SK-N-SH (cell line): ENCODE results near the gene SLCO3A1. TPM values are rescaled to one million over a fixed set of nuclear protein-coding genes. Genes with fewer than 3 reads are reported as not detected.

Experiments
- CTCF ChIA-PET: fragments of 300-600, 350-600 bp; formaldehyde crosslinking; extraction: SDS; loops from one replicate; lab custom pipeline; 2021; lab: Yijun Ruan, JAX
- POLR2A ChIA-PET: fragments of 350-600 bp; sonication (Branson Sonifier 250); formaldehyde crosslinking; extraction: SDS; loops from one replicate; lab custom pipeline; 2020; ENCODE audit warnings: antibody characterized with exemption, inconsistent platforms; lab: Yijun Ruan, JAX
- DNase-seq: peaks from one replicate; pipeline ENCODE4 v3.0.0; 2012
- H2AFZ ChIP-seq: fragments of 200-600 bp; sonication (generic); 2 replicates; pipeline ENCODE4 v1.8.1; 2016; ENCODE audit warnings: antibody characterized with exemption, mild to moderate bottlenecking, low read depth
- H3F3A ChIP-seq: fragments of 200-600 bp; sonication (generic); replicated peaks from 2 replicates; pipeline ENCODE3; 2016; ENCODE audit warnings: antibody characterized with exemption, mild to moderate bottlenecking; ENCODE audit not compliant: insufficient read depth
- H3K27ac ChIP-seq, 2 experiments: fragments of 200-500 bp in 1 of 2; fragments of 200-600 bp in 1 of 2; sonication (Bioruptor generic) in 1 of 2; sonication (generic), shearing (Covaris generic) in 1 of 2; 2 replicates each; pipeline versions ENCODE4 v1.5.1 to v1.6.1; 2014 to 2016; ENCODE audit warnings: low read depth in 2 of 2, inconsistent platforms in 1 of 2, low read length in 1 of 2, mild to moderate bottlenecking in 1 of 2, mixed read lengths in 1 of 2
- H3K27me3 ChIP-seq: fragments of 200-600 bp; sonication (generic), shearing (Covaris generic); 2 replicates; pipeline ENCODE4 v1.6.1; 2016; ENCODE audit warnings: mixed run types; ENCODE audit not compliant: insufficient read depth
- H3K36me3 ChIP-seq, 2 experiments: fragments of 200-500 bp in 1 of 2; fragments of 200-600 bp in 1 of 2; sonication (Bioruptor generic) in 1 of 2; sonication (generic) in 1 of 2; replicated peaks in 1 of 2; 2 replicates each; pipeline versions ENCODE3 to v1.5.1; 2014 to 2016; ENCODE audit warnings: low read length in 1 of 2, mild to moderate bottlenecking in 1 of 2; ENCODE audit not compliant: insufficient read depth in 2 of 2, control insufficient read depth in 1 of 2
- H3K4me1 ChIP-seq, 2 experiments: fragments of 200-500 bp in 1 of 2; fragments of 200-600 bp in 1 of 2; sonication (Bioruptor generic) in 1 of 2; sonication (generic), shearing (Covaris generic) in 1 of 2; 2 replicates each; pipeline versions ENCODE4 v1.5.1 to v1.6.1; 2014 to 2016; ENCODE audit warnings: low read depth in 1 of 2, low read length in 1 of 2, mixed run types in 1 of 2; ENCODE audit not compliant: insufficient read depth in 2 of 2, control insufficient read depth in 1 of 2
- H3K4me2 ChIP-seq: fragments of 200-600 bp; sonication (generic), shearing (Covaris generic); 2 replicates; pipeline ENCODE4 v1.6.1; 2017; ENCODE audit warnings: mixed run types
- H3K4me3 ChIP-seq, 2 experiments: fragments of 200-500 bp in 1 of 2; fragments of 200-600 bp in 1 of 2; sonication (Bioruptor generic) in 1 of 2; sonication (generic), shearing (Covaris generic) in 1 of 2; 2 replicates each; pipeline versions ENCODE4 v1.5.1 to v1.8.1; 2014 to 2016; ENCODE audit warnings: low read depth in 2 of 2, inconsistent platforms in 1 of 2, low read length in 1 of 2, mild to moderate bottlenecking in 1 of 2, mixed read lengths in 1 of 2, moderate library complexity in 1 of 2
- H3K79me2 ChIP-seq: fragments of 200-600 bp; sonication (generic); 2 replicates; pipeline ENCODE4 v1.8.1; 2017; ENCODE audit warnings: mild to moderate bottlenecking; ENCODE audit not compliant: insufficient read depth
- H3K9ac ChIP-seq: fragments of 200-600 bp; sonication (generic); 2 replicates; pipeline ENCODE4 v1.6.1; 2017; ENCODE audit warnings: mixed run types
- H3K9me2 ChIP-seq: fragments of 200-600 bp; sonication (generic); 2 replicates; pipeline ENCODE4 v1.6.1; 2017; ENCODE audit warnings: mixed run types
- H3K9me3 ChIP-seq: fragments of 200-600 bp; sonication (generic); 2 replicates; pipeline ENCODE4 v1.6.1; 2017; ENCODE audit warnings: mixed run types, mild to moderate bottlenecking, moderate library complexity
- H4K20me1 ChIP-seq: fragments of 200-600 bp; sonication (generic); 2 replicates; pipeline ENCODE4 v1.6.1; 2017; ENCODE audit warnings: mild to moderate bottlenecking, mixed run types; ENCODE audit not compliant: insufficient read depth
- CHD2 ChIP-seq: fragments of 150-350 bp; IDR thresholded peaks from 2 replicates; pipeline ENCODE4 v1.6.1; 2018; ENCODE audit warnings: low read length; ENCODE audit not compliant: partially characterized antibody
- FOXJ3 ChIP-seq: sonication (generic); formaldehyde crosslinking; IDR thresholded peaks from 2 replicates; pipeline ENCODE4 v1.5.1; 2020; ENCODE audit warnings: mild to moderate bottlenecking, missing genetic modification reagents
- NFIC ChIP-seq: IDR thresholded peaks from 2 replicates; pipeline ENCODE4 v1.4.0; 2012; ENCODE audit warnings: borderline replicate concordance
- POLR2AphosphoS5 ChIP-seq: IDR thresholded peaks from 2 replicates; pipeline ENCODE4 v1.6.1; 2012; ENCODE audit warnings: low read depth, low read length
- RAD21 ChIP-seq: IDR thresholded peaks from 2 replicates; pipeline ENCODE4 v1.6.1; 2012; ENCODE audit warnings: mild to moderate bottlenecking, low read length
- SMC3 ChIP-seq: IDR thresholded peaks from 2 replicates; pipeline ENCODE4 v1.6.1; 2012; ENCODE audit warnings: low read depth, low read length, improper control_type of control experiment
- TAF1 ChIP-seq: IDR thresholded peaks from 2 replicates; pipeline ENCODE4 v1.6.1; 2012; ENCODE audit warnings: low read depth, mild to moderate bottlenecking, low read length, moderate library complexity, borderline replicate concordance
- TCF12 ChIP-seq: IDR thresholded peaks from 2 replicates; pipeline ENCODE4 v1.4.0; 2012
- YY1 ChIP-seq: IDR thresholded peaks from 2 replicates; pipeline ENCODE4 v1.4.0; 2012; ENCODE audit warnings: low read depth, mild to moderate bottlenecking
- WGBS: methylation state at CpG from one replicate; pipeline ENCODE4 v1.1.6; 2017; ENCODE audit warnings: low lambda C conversion rate; 5-methylcytosine and 5-hydroxymethylcytosine counted together
- polyA plus RNA-seq, 3 experiments: library from polyadenylated mRNA; depleted of rRNA; stranded (reverse); fragments of >200 nt; gene quantifications; 2 replicates each; pipeline ENCODE4 v1.2.3, GENCODE V29; 2012
- TF ChIP-seq, protein P1 (sequence below): IDR thresholded peaks from 2 replicates; pipeline ENCODE4 v1.6.1; 2012; ENCODE audit warnings: mild to moderate bottlenecking, low read depth, low read length, moderate library complexity
- TF ChIP-seq, protein P2 (sequence below): IDR thresholded peaks from 2 replicates; pipeline ENCODE4; 2012

Gene SLCO3A1
- polyA plus RNA-seq, 1 of the 3 experiments (the other 2 are of a cell fraction), result 19.7 TPM

GRCh38 chr15:92017882-92018534 is 164.5 kb downstream of the SLCO3A1 start:
- Histone ChIP-seq H2AFZ (no peak overlapping the region), H3K27ac (no peak overlapping the region), H3K4me2 (no peak overlapping the region), H3K4me3 (no peak overlapping the region), H3K4me1 (peaks cover 0 to 6% of the 10 kb centered on the region in 2 experiments; a peak in 1 of 4 replicates), H4K20me1 (no peaks in the 10 kb centered on the region), H3K9ac (no peak overlapping the region), H3K79me2 (no peaks in the 10 kb centered on the region), H3K9me3 (no peaks in the 10 kb centered on the region), H3K9me2 (no peaks in the 10 kb centered on the region), H3K27me3 (no peaks in the 10 kb centered on the region), H3K36me3 (no peaks in the 10 kb centered on the region), H3F3A (no peaks in the 10 kb centered on the region)
- WGBS, result 90% methylated on average over 9 of the region's 10 CpGs
- TF ChIP-seq SMC3, result no peak
- TF ChIP-seq, protein P1, sequence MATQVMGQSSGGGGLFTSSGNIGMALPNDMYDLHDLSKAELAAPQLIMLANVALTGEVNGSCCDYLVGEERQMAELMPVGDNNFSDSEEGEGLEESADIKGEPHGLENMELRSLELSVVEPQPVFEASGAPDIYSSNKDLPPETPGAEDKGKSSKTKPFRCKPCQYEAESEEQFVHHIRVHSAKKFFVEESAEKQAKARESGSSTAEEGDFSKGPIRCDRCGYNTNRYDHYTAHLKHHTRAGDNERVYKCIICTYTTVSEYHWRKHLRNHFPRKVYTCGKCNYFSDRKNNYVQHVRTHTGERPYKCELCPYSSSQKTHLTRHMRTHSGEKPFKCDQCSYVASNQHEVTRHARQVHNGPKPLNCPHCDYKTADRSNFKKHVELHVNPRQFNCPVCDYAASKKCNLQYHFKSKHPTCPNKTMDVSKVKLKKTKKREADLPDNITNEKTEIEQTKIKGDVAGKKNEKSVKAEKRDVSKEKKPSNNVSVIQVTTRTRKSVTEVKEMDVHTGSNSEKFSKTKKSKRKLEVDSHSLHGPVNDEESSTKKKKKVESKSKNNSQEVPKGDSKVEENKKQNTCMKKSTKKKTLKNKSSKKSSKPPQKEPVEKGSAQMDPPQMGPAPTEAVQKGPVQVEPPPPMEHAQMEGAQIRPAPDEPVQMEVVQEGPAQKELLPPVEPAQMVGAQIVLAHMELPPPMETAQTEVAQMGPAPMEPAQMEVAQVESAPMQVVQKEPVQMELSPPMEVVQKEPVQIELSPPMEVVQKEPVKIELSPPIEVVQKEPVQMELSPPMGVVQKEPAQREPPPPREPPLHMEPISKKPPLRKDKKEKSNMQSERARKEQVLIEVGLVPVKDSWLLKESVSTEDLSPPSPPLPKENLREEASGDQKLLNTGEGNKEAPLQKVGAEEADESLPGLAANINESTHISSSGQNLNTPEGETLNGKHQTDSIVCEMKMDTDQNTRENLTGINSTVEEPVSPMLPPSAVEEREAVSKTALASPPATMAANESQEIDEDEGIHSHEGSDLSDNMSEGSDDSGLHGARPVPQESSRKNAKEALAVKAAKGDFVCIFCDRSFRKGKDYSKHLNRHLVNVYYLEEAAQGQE, result no peak
- TF ChIP-seq POLR2AphosphoS5, result no peak
- TF ChIP-seq CHD2, result no peak
- TF ChIP-seq, protein P2, sequence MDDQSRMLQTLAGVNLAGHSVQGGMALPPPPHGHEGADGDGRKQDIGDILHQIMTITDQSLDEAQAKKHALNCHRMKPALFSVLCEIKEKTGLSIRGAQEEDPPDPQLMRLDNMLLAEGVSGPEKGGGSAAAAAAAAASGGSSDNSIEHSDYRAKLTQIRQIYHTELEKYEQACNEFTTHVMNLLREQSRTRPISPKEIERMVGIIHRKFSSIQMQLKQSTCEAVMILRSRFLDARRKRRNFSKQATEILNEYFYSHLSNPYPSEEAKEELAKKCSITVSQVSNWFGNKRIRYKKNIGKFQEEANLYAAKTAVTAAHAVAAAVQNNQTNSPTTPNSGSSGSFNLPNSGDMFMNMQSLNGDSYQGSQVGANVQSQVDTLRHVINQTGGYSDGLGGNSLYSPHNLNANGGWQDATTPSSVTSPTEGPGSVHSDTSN, result no peak
- TF ChIP-seq RAD21, result no peak
- DNase-seq, result no peak
- CTCF ChIA-PET, result no interaction called here
- POLR2A ChIA-PET, result no interaction called here

DNA sequence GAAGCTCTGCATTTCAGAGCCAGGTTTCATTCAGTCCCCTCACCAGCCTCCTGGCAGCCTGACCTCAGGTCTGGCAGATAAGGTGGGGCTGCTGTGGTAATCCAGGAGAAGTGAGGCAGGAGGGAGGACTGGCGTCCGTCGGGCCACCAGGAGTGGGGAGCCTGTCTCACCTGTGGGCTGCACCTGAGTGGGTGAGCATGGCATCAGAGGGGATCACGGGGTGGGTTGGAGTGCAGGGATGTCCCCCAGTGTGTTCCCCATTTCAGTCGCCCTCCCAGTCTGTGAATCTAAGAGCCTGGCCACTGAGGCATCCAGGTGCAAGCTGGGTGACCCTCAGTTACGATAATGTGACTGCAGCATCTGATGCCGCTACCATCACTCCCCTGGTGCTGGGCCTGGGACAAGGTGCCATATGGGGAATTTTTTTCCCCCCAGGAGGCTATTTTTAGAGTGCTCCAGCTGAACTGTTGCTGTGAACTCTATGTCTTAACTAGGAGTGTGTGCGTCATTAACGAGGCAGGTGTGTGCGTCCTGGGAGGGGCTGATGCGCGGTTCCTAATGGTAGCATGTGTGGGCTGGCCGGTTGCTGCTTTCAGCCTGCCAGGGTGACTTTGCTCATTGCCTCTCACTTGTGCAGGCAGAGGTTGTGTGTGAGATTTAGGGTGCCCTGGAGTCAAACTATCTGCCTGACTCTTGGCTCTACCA is 165.2 kb downstream of the SLCO3A1 start:
- Histone ChIP-seq H3K27ac (no peak overlapping the region), H3K79me2 (no peaks in the 10 kb centered on the region; the same call in 1 of the 2 replicates), H3K9me2 (no peaks in the 10 kb centered on the region), H3K9ac (no peak overlapping the region), H2AFZ (no peak overlapping the region), H3K27me3 (no peaks in the 10 kb centered on the region), H3K36me3 (no peaks in the 10 kb centered on the region), H3K4me3 (no peak overlapping the region), H3K9me3 (no peaks in the 10 kb centered on the region), H3F3A (no peaks in the 10 kb centered on the region), H3K4me2 (no peak overlapping the region), H3K4me1 (peaks cover 0 to 6% of the 10 kb centered on the region in 2 experiments; a peak in 1 of 4 replicates), H4K20me1 (no peaks in the 10 kb centered on the region)
- TF ChIP-seq NFIC (no peak), TAF1 (no peak), YY1 (no peak), FOXJ3 (no peak), TCF12 (no peak)
- 82% methylated on average over 6 of the region's 13 CpGs for WGBS
- CTCF ChIA-PET, result no interaction called here
- no peak for DNase-seq
- POLR2A ChIA-PET, result no interaction called here
